Chondrocyte (in vitro differentiated cells): ENCODE data around the gene GPR132. TPM values are rescaled to one million over a fixed set of nuclear protein-coding genes. Genes with fewer than 3 reads are reported as not detected.
A peak's percentile ranks its signal among the peaks of the same experiment; 100 is the strongest.
"Not testable (repeated sequence)": the region's sequence is repeated elsewhere in the genome, so short reads cannot be mapped to it uniquely, and the experiment has no call there.

Experiments
- DNase-seq: peaks from one replicate; pipeline ENCODE4 v3.0.0; 2021; ENCODE audit warnings: mixed read lengths, low spot score
- H3K27ac Mint-ChIP-seq: one replicate; pipeline ENCODE4 v1.8.0; 2021; ENCODE audit warnings: mild to moderate bottlenecking, moderate library complexity, mixed read lengths; ENCODE audit not compliant: unreplicated experiment
- H3K27me3 Mint-ChIP-seq: 2 replicates; pipeline ENCODE4 v1.8.0; 2021; ENCODE audit warnings: low read depth, mixed read lengths
- H3K36me3 Mint-ChIP-seq: 2 replicates; pipeline ENCODE4 v1.8.0; 2021; ENCODE audit warnings: low read depth, mixed read lengths
- H3K4me1 Mint-ChIP-seq: 2 replicates; pipeline ENCODE4 v1.8.0; 2021; ENCODE audit warnings: low read depth, mild to moderate bottlenecking, mixed read lengths
- H3K4me3 Mint-ChIP-seq: one replicate; pipeline ENCODE4 v1.8.0; 2021; ENCODE audit warnings: mild to moderate bottlenecking, moderate library complexity, mixed read lengths; ENCODE audit not compliant: unreplicated experiment
- H3K9me3 Mint-ChIP-seq: 2 replicates; pipeline ENCODE4 v1.8.0; 2021; ENCODE audit warnings: low read depth, mixed read lengths
- CTCF ChIP-seq: fragments of 200-600 bp; sonication (generic); IDR thresholded peaks from 2 replicates; pipeline ENCODE4 v1.5.0; 2021; ENCODE audit warnings: antibody characterized with exemption, mild to moderate bottlenecking, moderate library complexity
- total RNA-seq: library from RNA; stranded (reverse); gene quantifications from 3 replicates; pipeline ENCODE4 v1.2.1, GENCODE V29; 2021

GPR132 gene
- total RNA-seq, 1 donor from 2014 or later, result 0.30 TPM

GRCh38 chr14:105030836-105031396, 34.3 kb downstream of the GPR132 start:
- DNase-seq, result peak; percentile 28
- Mint-ChIP-seq H3K36me3 (no peaks in the 10 kb centered on the region), H3K27ac (peak overlapping the region; percentile 77), H3K4me3 (no peak overlapping the region), H3K4me1 (peaks cover 57% of the 10 kb centered on the region), H3K9me3 (no peaks in the 10 kb centered on the region), H3K27me3 (no peaks in the 10 kb centered on the region)
- TF ChIP-seq CTCF, result no peak

GRCh38 chr14:105030194-105030593, 35.0 kb downstream of the GPR132 start:
- Mint-ChIP-seq H3K27me3 (no peaks in the 10 kb centered on the region), H3K4me1 (peaks cover 62% of the 10 kb centered on the region), H3K27ac (no peak overlapping the region), H3K36me3 (no peaks in the 10 kb centered on the region), H3K4me3 (no peak overlapping the region), H3K9me3 (no peaks in the 10 kb centered on the region)
- TF ChIP-seq CTCF, result no peak
- peak; percentile 33 for DNase-seq

- H3K27me3 Mint-ChIP-seq, result no peaks in the 10 kb centered on the region
- H3K27ac Mint-ChIP-seq, result no peak overlapping the region
- TF ChIP-seq CTCF, result no peak
- no peak overlapping the region for H3K4me3 Mint-ChIP-seq
- no peak for DNase-seq
- H3K36me3 Mint-ChIP-seq, result no peaks in the 10 kb centered on the region
- no peaks in the 10 kb centered on the region for H3K9me3 Mint-ChIP-seq
- H3K4me1 Mint-ChIP-seq, result peaks cover 70% of the 10 kb centered on the region
Measured at GRCh38 chr14:105029402-105029801, 35.8 kb downstream of the GPR132 start.

- no peaks in the 10 kb centered on the region for H3K36me3 Mint-ChIP-seq
- DNase-seq, result no peak
- H3K4me3 Mint-ChIP-seq, result no peak overlapping the region
- TF ChIP-seq CTCF, result no peak
- no peaks in the 10 kb centered on the region for H3K9me3 Mint-ChIP-seq
- H3K4me1 Mint-ChIP-seq, result peaks cover 70% of the 10 kb centered on the region
- peak overlapping the region; percentile 70 for H3K27ac Mint-ChIP-seq
- H3K27me3 Mint-ChIP-seq, result no peaks in the 10 kb centered on the region
Measured at GRCh38 chr14:105028251-105028927, 36.8 kb downstream of the GPR132 start.

- H3K4me3 Mint-ChIP-seq, result not testable (repeated sequence)
Measured at GRCh38 chr14:105027718-105028117, 37.5 kb downstream of the GPR132 start.

More at GRCh38 chr14:105027718-105028117, 37.5 kb downstream of the GPR132 start:
- H3K9me3 Mint-ChIP-seq, H3K27me3 Mint-ChIP-seq, DNase-seq, H3K36me3 Mint-ChIP-seq: not testable (repeated sequence)
- peak overlapping the region; percentile 70 for H3K27ac Mint-ChIP-seq
- peaks cover 72% of the 10 kb centered on the region for H3K4me1 Mint-ChIP-seq
